Adipose tissue (tissue), 3 donors: ENCODE data around the gene BRWD1. TPM values are rescaled to one million over a fixed set of nuclear protein-coding genes. Genes with fewer than 3 reads are reported as not detected.
A peak's percentile ranks its signal among the peaks of the same experiment; 100 is the strongest.

Experiments
- H3K27ac ChIP-seq: one replicate; pipeline ENCODE4 v1.5.1; 2013; ENCODE audit warnings: low read depth, low read length
- WGBS, 3 donors: extraction: QIAGEN DNeasy Blood & Tissue Kit; methylation state at CpG; one replicate each; pipeline ENCODE4 v1.1.7; 2013; 5-methylcytosine and 5-hydroxymethylcytosine counted together
- polyA plus RNA-seq, 3 donors: library from polyadenylated mRNA; stranded (reverse); fragments of 200-250 nt; gene quantifications; one replicate each; pipeline ENCODE4 v1.2.3, GENCODE V29; 2013
- donor health status: healthy with polysubstance abuse.
- donor health status: Bipolar disorder and iron deficiency.
- donor health status: healthy.

Gene BRWD1
- polyA plus RNA-seq, 3 donors = 8.1 to 12.1 (median 10.1) TPM

DNA sequence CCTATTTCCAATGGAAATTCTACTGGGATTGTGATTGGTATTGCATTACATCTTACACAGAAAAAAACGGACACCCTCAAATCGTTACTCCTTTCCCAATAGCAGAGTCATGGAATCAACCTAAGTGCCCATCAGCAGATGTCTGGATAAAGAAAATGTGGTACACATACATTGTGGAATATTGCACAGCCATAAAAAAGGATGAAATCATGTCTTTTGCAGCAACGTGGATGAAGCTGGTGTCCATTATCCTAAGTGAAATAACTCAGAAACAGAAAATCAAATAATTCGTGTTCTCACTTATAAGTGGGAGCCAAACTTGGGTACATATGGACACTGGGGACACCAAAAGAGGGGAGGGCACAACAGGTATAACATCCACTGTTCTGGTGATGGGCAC lies 21.2 kb upstream of the BRWD1 start:
- 92 to 95% (median 94%) methylated on average over 4 of the region's 4 CpGs for WGBS, 3 donors
- H3K27ac ChIP-seq = no peak overlapping the region

DNA sequence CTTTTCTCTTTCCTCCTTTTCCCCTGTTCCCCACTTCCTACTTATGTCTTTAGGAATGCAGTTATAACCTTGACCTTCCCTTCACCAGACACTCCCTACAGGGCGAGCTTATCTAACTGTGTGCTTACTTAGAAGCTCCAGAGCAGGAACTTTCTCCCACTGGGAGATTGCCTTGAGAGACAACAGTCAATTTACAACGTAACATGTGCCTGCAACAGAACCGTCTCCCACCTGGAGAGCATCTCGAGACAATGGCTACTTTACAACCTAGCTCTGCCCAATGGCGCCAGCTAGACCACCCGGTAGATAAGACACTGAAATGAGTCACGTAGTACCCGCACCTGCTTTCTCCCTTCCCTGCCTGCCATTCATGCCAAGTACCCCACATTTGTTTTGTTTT lies 18.7 kb upstream of the BRWD1 start:
- WGBS, 3 donors = 67 to 73% (median 69%) methylated on average over 8 of the region's 8 CpGs
- no peak overlapping the region for H3K27ac ChIP-seq

DNA sequence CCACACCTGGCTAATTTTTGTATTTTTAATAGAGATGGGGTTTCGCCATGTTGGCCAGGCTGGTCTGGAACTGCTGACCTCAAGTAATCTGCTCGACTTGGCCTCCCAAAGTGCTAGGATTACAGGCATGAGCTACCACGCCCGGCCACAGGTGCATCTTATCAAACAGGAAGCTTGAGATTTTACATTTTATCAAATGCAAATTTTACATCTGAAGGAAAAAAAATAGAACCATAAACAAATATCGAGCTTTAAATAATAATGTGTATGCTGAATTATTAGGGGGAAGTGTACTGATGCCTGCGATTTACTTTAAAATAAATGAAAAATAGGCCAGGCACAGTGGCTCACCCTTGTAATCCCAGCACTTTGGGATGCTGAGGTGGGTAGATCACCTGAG lies 16.6 kb upstream of the BRWD1 start:
- WGBS, 3 donors = 89 to 93% (median 92%) methylated on average over 6 of the region's 6 CpGs
- no peak overlapping the region for H3K27ac ChIP-seq

DNA sequence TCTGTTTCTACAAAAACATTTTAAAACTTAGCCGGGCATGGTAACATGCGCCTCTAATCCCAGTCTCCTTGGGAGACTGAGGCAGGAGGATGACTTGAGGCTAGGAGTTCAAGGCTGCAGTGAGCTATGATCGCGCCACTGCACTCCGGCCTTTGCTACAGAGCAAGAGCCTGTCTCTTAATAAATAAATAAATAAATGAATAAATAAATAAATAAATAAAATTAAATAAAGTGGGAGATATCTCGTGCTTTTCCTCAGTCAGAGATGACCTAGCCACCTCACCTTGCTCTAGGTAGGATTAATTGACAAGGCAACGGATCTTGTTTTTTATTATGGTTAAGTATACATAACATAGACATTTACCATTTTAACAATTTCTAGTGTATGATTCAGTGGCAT lies 14.3 kb upstream of the BRWD1 start:
- 96 to 97% (median 97%) methylated on average over 7 of the region's 7 CpGs for WGBS, 3 donors
- no peak overlapping the region for H3K27ac ChIP-seq

DNA sequence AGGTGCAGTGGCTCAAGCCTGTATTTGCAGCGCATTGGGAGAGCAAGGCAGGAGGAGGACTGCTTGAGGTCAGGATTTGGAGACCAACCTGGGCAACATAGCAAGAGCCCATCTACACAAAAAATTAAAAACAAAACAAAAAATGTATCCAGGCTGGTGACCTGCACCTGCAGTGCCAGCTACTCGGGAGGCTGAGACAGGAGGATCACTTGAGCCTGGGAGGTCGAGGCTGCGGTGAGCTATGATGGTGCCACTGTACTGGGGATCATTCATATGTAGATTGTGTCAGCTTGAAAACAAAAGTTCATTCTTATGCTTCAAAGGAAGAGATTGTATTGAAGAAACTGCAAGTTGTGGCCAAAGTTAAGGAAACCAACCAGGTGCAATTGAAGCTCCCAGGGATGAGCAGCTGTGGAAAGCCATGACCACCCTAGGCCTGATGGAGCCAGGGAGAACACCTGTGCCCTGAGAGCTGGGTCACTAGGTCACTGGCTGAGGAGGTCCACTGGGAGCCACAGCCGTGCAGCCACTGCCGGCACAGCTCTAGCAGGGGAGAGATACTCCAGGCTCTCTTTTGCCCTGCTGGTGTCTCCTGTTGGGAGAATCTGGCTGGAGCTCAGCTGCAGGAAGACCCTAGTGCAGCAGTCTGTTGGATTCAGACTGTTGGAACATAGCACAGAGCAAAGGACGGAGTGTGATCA lies 13.3 kb upstream of the BRWD1 start:
- no peak overlapping the region for H3K27ac ChIP-seq
- 79 to 87% (median 84%) methylated on average over 7 of the region's 7 CpGs for WGBS, 3 donors

DNA sequence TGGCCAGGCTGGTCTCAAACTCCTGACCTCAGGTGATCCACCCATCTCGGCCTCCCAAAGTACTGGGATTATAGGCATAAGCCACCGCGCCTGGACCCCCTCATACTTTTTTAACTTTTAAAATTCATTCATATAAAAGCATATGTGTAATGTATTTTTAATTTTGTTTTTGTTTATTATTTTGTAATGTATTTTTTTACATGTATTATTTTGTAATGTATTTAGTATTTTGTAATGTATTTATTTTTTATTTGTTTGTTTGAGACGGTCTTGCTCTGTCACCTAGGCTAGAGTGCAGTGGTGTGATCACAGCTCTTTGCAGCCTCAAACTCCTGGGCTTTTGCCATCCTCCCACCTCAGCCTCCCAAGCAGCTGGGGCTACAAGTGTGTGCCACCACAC lies 12.0 kb upstream of the BRWD1 start:
- H3K27ac ChIP-seq = no peak overlapping the region
- 94 to 98% (median 96%) methylated on average over 4 of the region's 4 CpGs for WGBS, 3 donors

DNA sequence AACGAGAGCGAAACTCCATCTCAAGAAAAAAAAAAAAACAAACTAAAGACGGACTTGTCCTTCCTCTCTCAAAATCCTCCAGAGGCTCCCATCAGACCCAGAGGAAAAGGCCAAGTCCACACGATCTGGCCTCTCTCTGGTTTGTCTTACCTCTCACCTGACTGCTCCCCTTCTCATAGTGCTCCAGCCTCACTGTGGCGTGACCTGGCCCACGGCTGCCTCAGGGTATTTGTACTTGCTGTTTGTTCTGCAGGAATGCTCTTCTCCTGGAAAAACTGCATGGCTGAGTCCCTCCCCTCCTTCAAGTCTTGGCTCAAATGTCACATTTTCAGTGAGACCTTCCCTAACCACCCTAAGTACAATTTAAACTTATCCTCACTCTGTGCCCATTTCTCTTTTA lies 8.0 kb upstream of the BRWD1 start:
- WGBS, 3 donors = 79 to 84% (median 80%) methylated on average over 6 of the region's 6 CpGs
- H3K27ac ChIP-seq = no peak overlapping the region

DNA sequence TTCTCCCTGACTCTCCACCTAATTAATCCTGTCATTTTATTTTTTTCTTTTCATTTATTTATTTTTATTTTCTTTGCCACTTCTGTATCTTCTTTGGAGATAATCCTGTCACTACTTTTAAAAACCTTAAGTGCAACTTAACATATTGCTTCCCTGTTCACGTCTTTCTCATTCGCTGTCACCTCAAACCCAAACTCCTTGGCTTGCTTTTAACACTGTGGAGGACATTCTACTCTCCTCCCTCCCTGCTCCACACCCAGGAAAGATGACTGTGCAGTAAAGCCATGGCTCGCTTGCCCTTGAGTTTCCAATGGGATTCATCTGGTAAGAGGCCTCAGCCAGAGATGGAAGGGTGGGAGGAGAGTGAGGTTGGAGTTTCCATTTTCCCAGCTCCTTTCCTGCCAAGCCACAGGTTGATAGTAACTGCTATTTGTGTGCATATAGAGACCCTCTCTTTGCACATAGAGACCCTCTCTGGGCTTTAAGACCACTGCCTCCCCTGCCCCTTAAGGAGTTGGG lies 6.4 kb upstream of the BRWD1 start:
- no peak overlapping the region for H3K27ac ChIP-seq
- 78 to 87% (median 80%) methylated on average over 3 of the region's 3 CpGs for WGBS, 3 donors

DNA sequence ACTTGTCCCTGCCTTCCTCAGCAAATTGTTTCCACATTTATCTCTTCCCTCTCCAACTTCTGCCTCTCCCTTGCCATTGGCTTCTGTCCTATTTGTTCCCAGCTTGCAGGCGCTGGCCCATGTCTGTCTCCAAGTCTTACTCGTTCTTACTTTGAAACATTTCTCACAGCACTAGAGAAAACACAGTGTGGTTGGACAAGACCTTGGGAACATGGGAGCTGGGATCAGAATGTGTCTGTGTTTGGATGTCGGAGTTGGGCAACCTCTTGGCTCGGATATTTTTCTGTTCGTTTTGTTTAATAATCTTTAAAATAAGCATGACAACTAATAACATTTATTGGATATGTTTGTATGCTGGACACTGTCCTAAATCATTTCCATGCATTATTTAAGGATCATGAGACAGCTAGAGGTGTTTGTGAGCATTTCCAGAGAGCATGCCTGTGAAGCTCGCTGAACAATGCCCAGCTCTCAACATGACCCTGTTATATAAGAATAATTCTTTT lies 5.9 kb upstream of the BRWD1 start:
- no peak overlapping the region for H3K27ac ChIP-seq
- WGBS, 3 donors = 40 to 71% (median 68%) methylated on average over 6 of the region's 6 CpGs

DNA sequence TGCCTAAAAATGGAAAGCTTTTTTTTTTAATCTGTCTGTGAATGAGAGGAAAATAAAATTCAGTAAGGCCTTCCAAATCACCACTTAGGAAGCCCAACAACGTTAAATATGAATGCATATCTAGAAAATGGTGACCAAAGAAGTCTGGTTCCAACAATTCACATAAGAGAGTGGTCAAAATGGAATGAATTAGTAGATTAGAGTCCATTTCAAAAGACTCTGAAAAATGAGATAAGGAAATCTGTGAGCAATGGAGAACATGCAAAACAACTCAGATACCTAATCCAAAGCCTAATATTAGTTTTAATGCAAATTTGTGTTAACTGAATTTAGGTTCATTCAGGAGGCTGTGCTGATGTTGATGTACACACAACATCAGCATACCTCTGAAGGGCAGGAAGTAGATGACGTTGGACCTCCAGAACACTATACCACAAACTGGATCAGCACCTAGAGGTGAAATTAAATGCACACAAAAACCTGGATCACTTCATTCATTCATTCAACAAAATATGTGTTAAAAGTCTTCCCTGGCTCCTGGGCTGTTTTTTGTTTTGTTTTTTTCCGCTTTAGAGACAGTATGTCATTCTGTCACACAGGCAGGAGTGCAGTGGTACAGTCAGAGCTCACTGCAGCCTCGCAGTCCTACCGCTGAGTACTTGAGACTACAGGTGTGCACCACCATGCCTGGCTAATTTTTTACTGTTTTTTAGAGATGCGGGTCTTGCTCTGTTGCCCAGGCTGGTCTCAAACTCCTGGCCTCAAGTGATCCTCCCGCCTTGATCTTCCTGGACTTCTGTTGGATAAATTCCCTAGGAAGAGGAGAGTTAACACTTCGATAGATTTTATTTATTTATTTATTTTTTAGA lies 4.9 kb upstream of the BRWD1 start:
- no peak overlapping the region for H3K27ac ChIP-seq
- WGBS, 3 donors = 79 to 90% (median 83%) methylated on average over 8 of the region's 8 CpGs

DNA sequence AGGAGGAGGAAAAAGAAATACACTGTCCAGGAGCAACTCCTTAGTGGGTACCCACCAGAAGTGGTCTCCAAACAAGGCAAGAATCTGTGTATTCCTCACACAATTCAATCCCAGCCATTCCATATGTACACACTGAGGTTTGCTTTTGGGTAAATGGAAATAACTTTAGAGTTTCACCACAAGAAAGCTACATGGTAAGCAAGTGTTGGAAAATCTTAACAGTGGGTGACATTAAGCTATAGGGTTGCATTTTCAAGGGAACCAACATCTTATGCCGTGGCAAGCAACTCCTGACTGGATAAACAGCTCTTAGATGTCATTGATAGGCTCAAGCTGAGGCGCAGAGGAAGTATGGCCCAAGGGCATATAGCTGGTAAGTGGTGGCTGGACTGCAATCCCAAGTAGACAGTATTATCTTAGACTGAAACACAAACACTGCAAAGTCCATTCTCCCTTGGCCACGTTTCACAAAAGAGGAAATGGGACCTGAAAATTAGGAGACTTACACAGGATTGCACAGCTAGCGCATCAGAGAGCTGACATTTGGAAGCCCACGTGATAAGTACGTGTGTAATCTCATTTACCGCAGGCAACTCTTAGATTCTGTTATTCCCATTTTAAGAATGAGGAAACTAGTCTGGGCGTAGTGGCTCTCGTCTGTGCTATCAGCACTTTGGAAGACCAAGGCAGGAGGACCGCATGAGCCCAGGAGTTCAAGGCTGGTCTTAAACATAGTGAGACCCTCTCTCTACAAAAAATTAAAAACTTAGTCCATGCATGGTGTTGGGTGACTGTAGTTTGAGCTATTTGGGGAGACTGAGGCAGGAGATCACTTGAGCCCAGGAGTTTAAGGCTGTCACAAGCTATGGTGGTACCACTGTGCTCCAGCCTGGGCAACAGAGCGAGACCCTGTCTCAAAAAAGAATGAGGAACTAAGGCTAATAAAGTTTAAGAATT lies 4.0 kb upstream of the BRWD1 start:
- H3K27ac ChIP-seq = no peak overlapping the region
- WGBS, 3 donors = 56 to 74% (median 66%) methylated on average over 11 of the region's 11 CpGs

DNA sequence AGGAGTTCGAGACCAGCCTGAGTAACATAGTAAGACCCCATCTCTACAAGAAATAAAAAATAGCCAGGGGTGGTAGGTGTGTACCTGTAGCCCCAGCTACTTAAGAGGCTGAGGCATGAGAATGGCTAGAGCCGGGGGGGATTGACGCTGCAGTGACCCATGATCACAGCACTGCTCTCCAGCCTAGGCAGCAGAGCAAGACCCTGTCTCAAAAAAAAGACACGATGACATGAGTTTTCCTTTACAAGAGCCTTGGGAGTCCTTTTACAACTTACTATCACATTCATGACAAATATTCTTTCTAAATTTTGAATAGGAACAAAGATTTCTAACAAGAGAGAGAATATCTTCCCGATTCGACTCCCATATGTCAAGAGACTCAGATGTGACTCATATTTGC lies 3.3 kb upstream of the BRWD1 start:
- WGBS, 3 donors = 88 to 94% (median 90%) methylated on average over 6 of the region's 6 CpGs
- no peak overlapping the region for H3K27ac ChIP-seq

DNA sequence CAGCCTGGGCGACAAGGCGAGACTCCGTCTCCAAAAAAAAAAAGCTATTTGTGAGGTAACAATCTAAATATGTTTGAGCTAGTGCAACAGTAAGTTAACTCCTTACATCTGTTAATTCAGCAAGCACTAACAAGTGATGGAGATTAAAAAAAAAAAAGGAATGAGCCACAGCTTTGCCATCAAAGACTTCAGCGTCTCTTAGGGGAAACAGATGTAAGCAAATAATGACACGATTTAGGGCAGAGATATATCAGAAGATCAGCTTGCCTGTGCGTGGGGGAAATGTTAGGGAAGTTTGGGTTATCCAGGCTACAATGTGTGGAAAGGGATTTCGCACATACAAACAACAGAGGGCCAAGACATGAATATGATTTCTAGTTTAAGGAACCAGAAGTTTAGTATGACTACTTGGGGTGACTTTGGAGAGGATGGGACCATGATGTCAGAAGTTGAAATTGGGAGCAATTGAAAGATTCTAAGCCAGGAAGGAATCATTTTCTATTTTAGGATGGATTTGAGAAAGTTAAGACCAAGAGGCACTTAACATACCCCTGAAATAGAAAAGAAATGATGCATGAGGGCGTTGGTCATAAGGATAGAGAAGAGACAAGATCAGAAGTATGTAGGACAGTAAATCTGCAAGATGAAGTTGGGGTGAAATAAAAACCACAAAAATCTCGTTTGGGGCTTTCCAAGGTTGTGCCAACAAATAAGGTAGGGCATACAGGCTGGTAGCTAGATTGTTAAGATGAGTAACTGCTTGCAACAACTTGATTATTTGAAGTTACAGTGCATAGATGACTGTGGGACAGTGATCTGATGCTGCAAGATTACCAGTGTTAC lies 2.4 kb upstream of the BRWD1 start:
- no peak overlapping the region for H3K27ac ChIP-seq
- 77 to 82% (median 79%) methylated on average over 9 of the region's 9 CpGs for WGBS, 3 donors

DNA sequence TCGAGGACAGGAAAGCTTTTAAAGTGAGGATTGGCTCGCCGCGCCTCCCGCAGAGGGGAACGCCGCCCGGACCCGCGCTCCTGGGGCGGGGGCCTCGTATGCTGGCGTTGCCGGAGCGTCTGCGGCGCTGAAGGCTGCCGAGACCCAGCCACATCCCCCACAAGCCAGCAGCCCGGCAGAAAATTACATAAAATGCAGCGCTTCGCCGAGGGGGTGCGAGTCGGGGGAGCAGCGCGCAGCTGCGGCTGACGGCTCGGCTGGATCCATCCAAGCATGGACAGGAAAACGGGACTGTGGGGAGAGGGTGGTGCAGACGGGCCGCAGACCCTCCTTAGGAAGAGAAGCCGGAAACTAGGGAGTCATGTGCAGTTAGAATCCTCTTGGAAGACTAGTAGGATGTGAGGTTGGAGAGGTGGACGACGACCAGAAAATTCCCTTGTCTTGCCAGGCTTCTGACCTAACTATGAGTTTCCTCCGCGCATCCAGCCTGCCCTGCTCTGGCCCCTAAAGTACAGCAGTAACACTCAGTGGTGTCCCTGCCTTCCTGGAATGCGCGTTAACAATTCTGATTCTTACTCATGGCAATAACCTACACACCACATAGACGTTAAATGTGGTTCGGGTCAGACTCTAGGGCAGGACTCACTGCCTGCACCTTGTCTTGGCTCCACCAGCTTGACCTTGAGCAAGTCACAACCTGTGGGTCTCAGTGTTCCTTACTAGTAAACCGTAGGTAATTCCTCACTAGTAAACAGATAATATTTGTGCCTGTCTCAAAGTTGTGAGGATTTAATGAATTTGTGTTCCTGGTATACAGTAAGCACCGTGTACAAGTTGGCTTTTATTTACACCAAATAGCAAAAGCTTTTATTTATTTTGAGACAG lies 953 bp upstream of the BRWD1 start:
- 1 to 3% (median 2%) methylated on average over 43 of the region's 43 CpGs for WGBS, 3 donors
- H3K27ac ChIP-seq = peak overlapping the region; percentile 63

DNA sequence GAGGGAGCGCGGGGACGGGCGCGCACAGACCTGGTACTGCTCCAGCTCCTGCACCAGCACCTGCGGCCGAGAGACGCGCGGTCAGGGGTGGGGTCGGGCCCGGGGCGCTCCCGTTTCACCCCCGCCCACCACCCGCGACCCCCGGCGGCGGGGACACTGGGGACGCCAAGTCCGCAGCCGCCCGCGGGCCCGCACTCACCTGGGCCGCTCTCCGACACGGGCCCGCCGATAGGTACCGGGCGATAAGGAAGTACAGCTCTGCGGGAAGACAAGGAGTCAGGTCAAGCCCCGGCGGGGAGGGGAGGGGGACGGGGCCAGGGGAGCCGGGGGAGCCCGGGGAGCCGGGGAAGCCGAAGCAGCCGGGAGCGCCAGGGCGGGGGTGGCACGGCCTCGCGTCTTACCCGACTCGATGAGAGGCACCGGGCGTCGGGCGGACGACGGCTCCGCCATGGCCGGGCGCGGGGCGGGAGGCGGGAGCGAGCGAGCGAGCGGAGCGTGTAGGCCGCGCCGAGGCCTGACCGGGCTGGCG lies 326 bp downstream of the BRWD1 start:
- WGBS, 3 donors = 1% methylated on average over 26 to 71 of the region's 71 CpGs
- H3K27ac ChIP-seq = peak overlapping the region; percentile 32
